ENCODE data around the gene BSPH1.

Gene BSPH1

DNA sequence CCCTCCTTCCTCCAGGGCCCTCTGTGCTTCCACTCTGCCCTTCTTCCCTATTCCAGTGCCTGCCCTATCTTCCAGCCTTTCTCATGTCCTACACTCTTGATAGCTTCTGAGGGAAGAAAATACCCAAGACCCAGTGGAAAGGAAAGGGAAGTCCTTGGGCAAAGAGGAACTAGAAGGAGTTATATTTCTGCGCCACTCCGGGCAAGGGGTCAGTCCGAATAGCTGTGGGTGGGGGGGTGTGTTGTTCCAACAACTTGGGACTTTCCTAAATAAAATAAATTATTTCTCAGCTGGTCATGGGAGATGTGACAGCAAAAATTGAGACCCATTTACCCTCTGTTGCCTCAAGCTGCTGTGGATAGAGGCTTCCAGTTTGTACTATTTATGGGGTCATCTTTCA, 28.7 kb upstream of the BSPH1 start:
- CTCF ChIA-PET = no interaction called here

DNA sequence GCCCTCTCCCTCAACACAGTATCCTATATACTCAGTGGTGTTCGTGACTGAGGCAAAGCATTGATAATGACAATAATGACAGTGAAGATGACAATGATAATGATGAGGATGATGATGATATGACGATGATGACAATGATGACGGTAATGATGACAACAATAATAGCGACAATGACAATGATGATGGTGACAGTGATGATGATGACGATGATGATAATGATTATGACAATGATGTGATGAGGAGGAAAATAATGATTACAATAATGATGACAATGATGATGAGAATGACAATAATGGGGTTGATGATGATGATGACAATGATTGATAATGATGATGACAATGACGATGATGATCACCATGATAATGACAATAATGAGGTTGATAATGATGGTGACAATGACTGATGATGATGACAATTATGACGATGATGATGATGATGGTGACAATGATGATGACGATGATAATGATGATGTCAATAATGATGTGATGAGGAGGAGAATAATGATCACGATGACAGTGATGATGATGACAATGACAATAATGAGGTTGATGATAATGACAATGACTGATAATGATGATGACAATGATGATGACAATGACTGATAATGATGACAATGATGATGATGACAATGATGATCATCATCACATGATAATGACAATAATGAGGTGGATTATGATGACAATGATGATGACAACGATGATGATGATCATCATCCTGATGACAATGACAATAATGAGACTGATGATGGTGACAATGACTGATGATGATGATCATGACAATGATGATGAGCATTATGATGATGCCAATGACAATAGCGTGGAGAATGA, 19.2 kb upstream of the BSPH1 start:
- ChIA-PET POLR2A (no interaction called here), CTCF (no interaction called here)
- Histone ChIP-seq H3K4me1 (ENCODE audit: control insufficient read depth, insufficient read depth, low read length) (no peaks in the 10 kb centered on the region), H3K27ac (ENCODE audit: extremely low read depth, low read depth, low read length) (no peak overlapping the region), H3K36me3 (ENCODE audit: control insufficient read depth in 2 of 2, insufficient read depth in 1 of 2, low read length in 2 of 2) (no peaks in the 10 kb centered on the region), H3K4me3 (ENCODE audit: low read depth, low read length) (no peak overlapping the region), H3K9me3 (ENCODE audit: control insufficient read depth, insufficient read depth, low read depth, low read length) (no peaks in the 10 kb centered on the region; the same call in 1 of the 2 replicates)
- TF ChIP-seq, protein P1, sequence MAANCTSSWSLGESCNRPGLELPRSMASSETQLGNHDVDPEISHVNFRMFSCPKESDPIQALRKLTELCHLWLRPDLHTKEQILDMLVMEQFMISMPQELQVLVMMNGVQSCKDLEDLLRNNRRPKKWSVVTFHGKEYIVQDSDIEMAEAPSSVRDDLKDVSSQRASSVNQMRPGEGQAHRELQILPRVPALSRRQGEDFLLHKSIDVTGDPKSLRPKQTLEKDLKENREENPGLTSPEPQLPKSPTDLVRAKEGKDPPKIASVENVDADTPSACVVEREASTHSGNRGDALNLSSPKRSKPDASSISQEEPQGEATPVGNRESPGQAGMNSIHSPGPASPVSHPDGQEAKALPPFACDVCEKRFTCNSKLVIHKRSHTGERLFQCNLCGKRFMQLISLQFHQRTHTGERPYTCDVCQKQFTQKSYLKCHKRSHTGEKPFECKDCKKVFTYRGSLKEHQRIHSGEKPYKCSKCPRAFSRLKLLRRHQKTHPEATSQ (tag by site-specific recombination; IDR thresholded peaks at IDR 0.05) = no peak
- TF ChIP-seq ZNF530 (tag by site-specific recombination; IDR thresholded peaks at IDR 0.05; ENCODE audit: low read depth) (no peak), ZNF148 (tag by site-specific recombination; IDR thresholded peaks at IDR 0.05; ENCODE audit: borderline replicate concordance) (peak; percentile 91), ATF2 (tag by site-specific recombination; IDR thresholded peaks at IDR 0.05; ENCODE audit: low read depth) (peak; percentile 93), WT1 (tag by site-specific recombination; IDR thresholded peaks at IDR 0.05) (no peak), ZNF610 (tag by site-specific recombination; IDR thresholded peaks at IDR 0.05; ENCODE audit: borderline replicate concordance) (no peak), ZNF404 (tag by site-specific recombination; IDR thresholded peaks at IDR 0.05) (no peak), ZNF202 (tag by site-specific recombination; IDR thresholded peaks at IDR 0.05; ENCODE audit: borderline replicate concordance) (no peak), KLF7 (tag by site-specific recombination; IDR thresholded peaks at IDR 0.05; ENCODE audit: borderline replicate concordance) (no peak), ZNF785 (tag by site-specific recombination; IDR thresholded peaks at IDR 0.05) (peak; percentile 16; the same call in 1 of the 2 replicates), ZNF416 (tag by site-specific recombination; IDR thresholded peaks at IDR 0.05) (no peak), ZNF274 (IDR thresholded peaks at IDR 0.05; ENCODE audit: low read length) (no peak), ZNF274 (tag by site-specific recombination; IDR thresholded peaks at IDR 0.05; ENCODE audit: borderline replicate concordance) (no peak), AEBP2 (tag by site-specific recombination; IDR thresholded peaks at IDR 0.05; ENCODE audit: borderline replicate concordance) (no peak), ZNF311 (tag by site-specific recombination; IDR thresholded peaks at IDR 0.05; ENCODE audit: borderline replicate concordance) (0 out of 2 replicates have a peak, but pooled peaks have one; percentile 15), ZNF623 (tag by site-specific recombination; IDR thresholded peaks at IDR 0.05) (no peak), YY2 (tag by site-specific recombination; IDR thresholded peaks at IDR 0.05) (peak; percentile 40; the same call in 1 of the 2 replicates), BCL6B (tag by site-specific recombination; IDR thresholded peaks at IDR 0.05) (peak; percentile 44; the same call in 1 of the 2 replicates), TRIM28 (IDR thresholded peaks at IDR 0.05; ENCODE audit: borderline replicate concordance, low read length) (no peak), ZNF112 (tag by site-specific recombination; IDR thresholded peaks at IDR 0.05) (no peak)
- TF ChIP-seq, protein P2, sequence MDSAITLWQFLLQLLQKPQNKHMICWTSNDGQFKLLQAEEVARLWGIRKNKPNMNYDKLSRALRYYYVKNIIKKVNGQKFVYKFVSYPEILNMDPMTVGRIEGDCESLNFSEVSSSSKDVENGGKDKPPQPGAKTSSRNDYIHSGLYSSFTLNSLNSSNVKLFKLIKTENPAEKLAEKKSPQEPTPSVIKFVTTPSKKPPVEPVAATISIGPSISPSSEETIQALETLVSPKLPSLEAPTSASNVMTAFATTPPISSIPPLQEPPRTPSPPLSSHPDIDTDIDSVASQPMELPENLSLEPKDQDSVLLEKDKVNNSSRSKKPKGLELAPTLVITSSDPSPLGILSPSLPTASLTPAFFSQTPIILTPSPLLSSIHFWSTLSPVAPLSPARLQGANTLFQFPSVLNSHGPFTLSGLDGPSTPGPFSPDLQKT (IDR thresholded peaks at IDR 0.05; ENCODE audit: borderline replicate concordance, low read depth, low read length) = no peak
- TF ChIP-seq, protein P3, sequence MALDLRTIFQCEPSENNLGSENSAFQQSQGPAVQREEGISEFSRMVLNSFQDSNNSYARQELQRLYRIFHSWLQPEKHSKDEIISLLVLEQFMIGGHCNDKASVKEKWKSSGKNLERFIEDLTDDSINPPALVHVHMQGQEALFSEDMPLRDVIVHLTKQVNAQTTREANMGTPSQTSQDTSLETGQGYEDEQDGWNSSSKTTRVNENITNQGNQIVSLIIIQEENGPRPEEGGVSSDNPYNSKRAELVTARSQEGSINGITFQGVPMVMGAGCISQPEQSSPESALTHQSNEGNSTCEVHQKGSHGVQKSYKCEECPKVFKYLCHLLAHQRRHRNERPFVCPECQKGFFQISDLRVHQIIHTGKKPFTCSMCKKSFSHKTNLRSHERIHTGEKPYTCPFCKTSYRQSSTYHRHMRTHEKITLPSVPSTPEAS (tag by site-specific recombination; IDR thresholded peaks at IDR 0.05) = no peak

More for the DNA sequence above, 28.7 kb upstream of the BSPH1 start:
- Histone ChIP-seq H3K9me3 (ENCODE audit: control insufficient read depth, insufficient read depth, low read depth, low read length) (no peaks in the 10 kb centered on the region), H3K4me1 (ENCODE audit: control insufficient read depth, insufficient read depth, low read length) (no peaks in the 10 kb centered on the region), H3K27ac (ENCODE audit: extremely low read depth, low read depth, low read length) (no peak overlapping the region), H3K4me3 (ENCODE audit: low read depth, low read length) (no peak overlapping the region), H3K36me3 (ENCODE audit: control insufficient read depth in 2 of 2, insufficient read depth in 1 of 2, low read length in 2 of 2) (no peaks in the 10 kb centered on the region)
- TF ChIP-seq ZNF132 (tag by site-specific recombination; IDR thresholded peaks at IDR 0.05; ENCODE audit: borderline replicate concordance) (no peak), ZSCAN23 (tag by site-specific recombination; IDR thresholded peaks at IDR 0.05) (no peak), KLF8 (tag by site-specific recombination; IDR thresholded peaks at IDR 0.05) (no peak)
- POLR2A ChIA-PET = no interaction called here
